WERI-Rb-1 (cell line): ENCODE measurements around the gene TMEM38A.
"Not testable (repeated sequence)": the region's sequence is repeated elsewhere in the genome, so short reads cannot be mapped to it uniquely, and the experiment has no call there.

Experiments used
- DNase-seq: peaks from one replicate; pipeline ENCODE4 v3.0.0-alpha.2; 2020
- H3K27ac ChIP-seq: fragments of 250-450 bp; sonication (Bioruptor Pico); 2 replicates; pipeline ENCODE4 v1.5.1; 2020; ENCODE audit warnings: mild to moderate bottlenecking, moderate library complexity
- H3K27me3 ChIP-seq: fragments of 250-450 bp; sonication (Bioruptor Pico); 2 replicates; pipeline ENCODE4 v1.5.1; 2021; ENCODE audit warnings: mild to moderate bottlenecking, low read depth, moderate library complexity; ENCODE audit not compliant: insufficient read depth, severe bottlenecking
- H3K36me3 ChIP-seq: fragments of 250-450 bp; sonication (Bioruptor Pico); 2 replicates; pipeline ENCODE4 v1.5.1; 2020; ENCODE audit warnings: mild to moderate bottlenecking, moderate library complexity
- H3K4me3 ChIP-seq: 2 replicates; pipeline ENCODE4 v1.5.1; 2011; ENCODE audit warnings: low read depth, mild to moderate bottlenecking, control low read depth, low read length
- H3K9me3 ChIP-seq: fragments of 250-450 bp; sonication (Bioruptor Pico); 2 replicates; pipeline ENCODE4 v1.5.1; 2021; ENCODE audit warnings: mild to moderate bottlenecking, moderate library complexity; ENCODE audit not compliant: severe bottlenecking
- TF ChIP-seq, protein P1 (sequence below): IDR thresholded peaks from 2 replicates; pipeline ENCODE4 v1.5.1; 2011; ENCODE audit warnings: low read depth, mild to moderate bottlenecking, control low read depth, inconsistent platforms, low read length

The TMEM38A gene

DNA sequence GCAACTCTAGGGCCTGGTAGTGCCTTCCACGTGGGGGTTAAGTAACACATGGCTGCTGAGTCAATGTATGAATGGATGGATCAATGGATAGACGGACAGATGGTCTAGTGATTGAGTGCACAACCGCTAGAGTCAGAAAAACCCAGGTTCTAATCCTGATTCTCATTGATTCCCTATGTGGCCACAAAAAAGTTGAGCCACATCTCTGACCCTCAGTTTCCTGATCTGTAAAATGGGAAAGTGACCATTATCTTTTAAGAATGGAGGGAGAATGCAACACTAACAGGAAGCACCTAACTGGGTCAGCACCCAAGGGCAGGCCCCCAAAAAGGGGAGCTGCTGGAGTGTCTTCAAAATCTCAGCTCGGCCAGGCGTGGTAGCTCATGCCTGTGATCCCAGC is 3.6 kb upstream of the TMEM38A start:
- H3K36me3 ChIP-seq = peaks cover 56% of the 10 kb centered on the region
- H3K27me3 ChIP-seq = no peaks in the 10 kb centered on the region
- H3K9me3 ChIP-seq = no peaks in the 10 kb centered on the region
- TF ChIP-seq, protein P1, sequence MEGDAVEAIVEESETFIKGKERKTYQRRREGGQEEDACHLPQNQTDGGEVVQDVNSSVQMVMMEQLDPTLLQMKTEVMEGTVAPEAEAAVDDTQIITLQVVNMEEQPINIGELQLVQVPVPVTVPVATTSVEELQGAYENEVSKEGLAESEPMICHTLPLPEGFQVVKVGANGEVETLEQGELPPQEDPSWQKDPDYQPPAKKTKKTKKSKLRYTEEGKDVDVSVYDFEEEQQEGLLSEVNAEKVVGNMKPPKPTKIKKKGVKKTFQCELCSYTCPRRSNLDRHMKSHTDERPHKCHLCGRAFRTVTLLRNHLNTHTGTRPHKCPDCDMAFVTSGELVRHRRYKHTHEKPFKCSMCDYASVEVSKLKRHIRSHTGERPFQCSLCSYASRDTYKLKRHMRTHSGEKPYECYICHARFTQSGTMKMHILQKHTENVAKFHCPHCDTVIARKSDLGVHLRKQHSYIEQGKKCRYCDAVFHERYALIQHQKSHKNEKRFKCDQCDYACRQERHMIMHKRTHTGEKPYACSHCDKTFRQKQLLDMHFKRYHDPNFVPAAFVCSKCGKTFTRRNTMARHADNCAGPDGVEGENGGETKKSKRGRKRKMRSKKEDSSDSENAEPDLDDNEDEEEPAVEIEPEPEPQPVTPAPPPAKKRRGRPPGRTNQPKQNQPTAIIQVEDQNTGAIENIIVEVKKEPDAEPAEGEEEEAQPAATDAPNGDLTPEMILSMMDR = no peak
- H3K4me3 ChIP-seq = no peak overlapping the region
- DNase-seq = no peak
- H3K27ac ChIP-seq = no peak overlapping the region

DNA sequence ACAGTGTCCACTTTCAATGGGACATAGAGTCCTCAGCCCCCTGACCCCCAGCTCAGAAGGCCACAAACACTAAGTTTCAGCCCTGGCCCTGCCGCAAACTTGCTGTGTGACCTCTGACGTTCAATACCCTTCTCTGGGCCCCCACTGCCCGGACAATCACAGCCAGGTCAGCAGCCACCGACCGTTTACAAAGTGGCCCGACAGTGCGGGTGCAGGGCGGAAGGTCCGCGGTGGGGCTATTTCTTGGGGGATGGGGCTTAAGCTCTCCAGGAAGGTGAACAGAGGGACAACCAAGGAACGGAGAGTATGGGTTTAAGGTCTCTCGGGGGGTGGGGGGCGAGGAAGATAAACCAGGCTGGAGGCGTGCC is 1.5 kb upstream of the TMEM38A start:
- Histone ChIP-seq H3K4me3 (peak overlapping the region; percentile 81), H3K27ac (peak overlapping the region; percentile 97), H3K9me3 (no peaks in the 10 kb centered on the region), H3K36me3 (peaks cover 36% of the 10 kb centered on the region), H3K27me3 (no peaks in the 10 kb centered on the region)
- DNase-seq = no peak
- TF ChIP-seq, protein P1 = no peak

DNA sequence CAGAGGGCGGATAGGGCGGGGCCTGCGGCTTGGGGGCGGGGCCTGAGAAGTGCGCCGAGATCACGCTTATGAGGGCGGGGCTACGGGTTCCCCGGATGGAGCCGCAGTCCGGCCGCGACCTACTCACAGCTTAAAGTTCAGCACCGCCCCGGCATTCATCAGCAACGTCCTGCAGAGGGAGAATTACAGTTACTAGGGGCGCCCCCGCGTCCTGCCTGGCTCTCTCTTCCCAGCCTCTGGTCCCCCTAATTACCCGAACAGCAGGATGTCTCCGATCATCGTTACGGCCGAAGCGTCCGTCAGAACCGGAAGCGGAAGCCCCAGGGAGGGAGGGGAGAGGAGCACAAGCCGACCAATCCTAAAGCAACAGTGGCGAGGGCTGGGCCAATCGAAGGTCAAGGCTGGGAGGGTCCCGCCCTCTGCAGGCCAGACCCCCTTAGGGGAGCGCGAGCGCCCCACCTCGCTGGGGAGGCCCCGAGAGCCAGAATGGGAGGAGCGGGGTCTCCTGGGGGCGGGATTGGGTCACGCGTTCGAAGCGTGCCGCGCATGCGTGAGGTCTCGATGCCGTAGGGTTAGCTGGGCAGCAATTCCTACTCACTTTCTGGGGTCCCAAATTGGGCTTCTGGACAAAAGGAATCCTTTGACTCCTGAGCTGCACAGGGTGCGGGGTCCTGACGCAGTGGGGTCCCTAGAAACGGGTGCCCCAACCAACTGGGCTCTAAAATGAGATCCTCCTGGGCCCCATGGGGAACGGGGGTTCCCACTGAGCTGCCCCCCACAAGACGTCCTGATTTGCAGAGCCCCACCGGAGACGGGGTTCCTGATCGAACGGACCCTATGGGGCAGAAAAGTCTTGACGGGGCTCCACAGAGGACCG is 869 bp upstream of the TMEM38A start, which contains the start of gene SMIM7:
TSS of gene SMIM7 (minus strand) at position 313 of the 877 bp plus-strand sequence. CDS start at position 279, 34 bp downstream.
- DNase-seq = peak; percentile 98
- Histone ChIP-seq H3K9me3 (no peaks in the 10 kb centered on the region), H3K27ac (peak within 1 kb of the TSS; percentile 97), H3K4me3 (peak within 1 kb of the TSS; percentile 81), H3K27me3 (no peaks in the 10 kb centered on the region), H3K36me3 (peaks cover 29% of the 10 kb centered on the region)
- TF ChIP-seq, protein P1 = peak; percentile 30; the same call in 1 of the 2 replicates

DNA sequence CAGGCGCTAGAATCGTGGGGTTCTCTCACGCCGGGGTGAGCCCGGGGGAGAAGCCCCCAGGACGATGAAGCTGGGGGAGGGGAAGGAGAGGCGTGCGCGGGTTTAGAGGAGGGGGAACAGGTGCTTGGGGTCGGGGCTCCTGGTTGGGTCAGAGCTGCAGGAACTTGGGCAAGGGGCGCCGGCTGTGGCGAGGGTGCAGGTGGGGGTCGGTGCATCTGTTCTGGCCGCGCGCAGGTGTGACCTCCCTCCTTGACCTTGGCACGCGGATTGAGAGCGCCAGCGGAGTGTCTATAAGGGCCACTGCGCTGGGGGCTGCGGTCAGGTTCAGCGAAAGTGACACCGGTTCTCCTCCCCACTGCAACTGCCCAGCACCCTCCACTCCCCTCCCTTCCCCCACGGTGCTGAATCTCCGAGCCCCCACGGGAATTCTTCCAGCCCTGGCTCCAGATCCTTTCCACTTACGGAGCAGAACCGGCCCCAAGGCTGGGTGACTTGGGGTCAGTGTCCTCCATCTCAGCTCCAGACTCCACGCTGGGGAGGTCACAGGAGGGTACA is 618 bp downstream of the TMEM38A start:
- peak overlapping the region; percentile 81 for H3K4me3 ChIP-seq
- peaks cover 22% of the 10 kb centered on the region for H3K36me3 ChIP-seq
- TF ChIP-seq, protein P1 = no peak
- no peaks in the 10 kb centered on the region for H3K9me3 ChIP-seq
- peak; percentile 43 for DNase-seq
- H3K27me3 ChIP-seq = no peaks in the 10 kb centered on the region
- H3K27ac ChIP-seq = peak overlapping the region; percentile 61

DNA sequence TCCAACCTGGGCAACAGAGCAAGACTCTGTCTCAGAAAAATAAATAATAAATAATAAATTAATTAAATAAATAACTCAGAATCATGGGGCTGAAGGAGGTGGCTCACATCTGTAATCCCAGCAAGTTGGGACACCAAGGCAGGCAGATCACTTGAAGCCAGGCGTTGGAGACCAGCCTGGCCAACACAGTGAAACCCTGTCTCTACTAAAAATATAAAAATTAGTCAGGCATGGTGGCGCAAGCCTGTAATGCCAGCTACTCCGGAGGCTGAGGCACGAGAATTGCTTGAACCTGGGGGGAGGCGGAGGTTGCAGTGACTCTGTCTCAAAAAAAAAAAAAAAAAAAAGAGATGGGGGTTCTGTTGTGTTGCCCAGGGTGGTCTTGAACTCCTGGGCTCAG is 7.2 kb downstream of the TMEM38A start:
- H3K27ac ChIP-seq = no peak overlapping the region
- TF ChIP-seq, protein P1 = no peak
- no peak for DNase-seq

DNA sequence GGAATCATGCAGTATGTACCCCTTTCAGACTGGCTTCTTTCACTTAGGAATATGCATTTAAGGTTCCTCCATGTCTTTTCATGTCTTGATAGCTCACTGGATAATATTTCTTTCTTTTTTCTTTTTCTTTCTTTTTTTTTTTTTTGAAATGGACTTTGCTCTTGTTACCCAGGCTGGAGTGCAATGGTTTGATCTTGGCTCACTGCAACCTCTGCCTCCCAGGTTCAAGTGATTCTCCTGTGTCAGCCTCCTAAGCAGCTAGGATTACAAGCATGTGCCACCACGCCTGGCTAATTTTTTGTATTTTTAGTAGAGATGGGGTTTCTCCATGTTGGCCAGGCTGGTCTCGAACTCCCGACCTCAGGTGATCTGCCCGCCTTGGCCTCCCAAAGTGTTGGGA is 7.8 kb downstream of the TMEM38A start:
- not testable (repeated sequence) for H3K9me3 ChIP-seq, H3K4me3 ChIP-seq, H3K27me3 ChIP-seq, H3K27ac ChIP-seq, H3K36me3 ChIP-seq, DNase-seq

More for the DNA sequence above, 7.2 kb downstream of the TMEM38A start:
- no peaks in the 10 kb centered on the region for H3K27me3 ChIP-seq
- H3K36me3 ChIP-seq = peaks cover 3% of the 10 kb centered on the region; the same call in 1 of the 2 replicates
- no peaks in the 10 kb centered on the region for H3K9me3 ChIP-seq
- H3K4me3 ChIP-seq = no peak overlapping the region
